GM03348 (cell line): Measurements from ENCODE around the gene FOXO3B.
"Not testable (repeated sequence)": the region's sequence is repeated elsewhere in the genome, so short reads cannot be mapped to it uniquely, and the experiment has no call there.

ENCODE experiments used
- DNase-seq: peaks from one replicate; pipeline ENCODE4 v3.0.0; 2012; ENCODE audit warnings: low spot score

The FOXO3B gene

GRCh38 chr17:18650094-18650493, 32.0 kb downstream of the FOXO3B start:
- DNase-seq = not testable (repeated sequence)

- DNase-seq = not testable (repeated sequence)
These were observed 37.8 kb downstream of the FOXO3B start, which contains the start of gene TBC1D28 for GRCh38 chr17:18644291-18644690. Gene TBC1D28, minus strand, starts transcription at chr17:18644391. Its CDS starts 3,039 bp downstream, at chr17:18641352.

GRCh38 chr17:18643124-18643523, 39.0 kb downstream of the FOXO3B start:
- not testable (repeated sequence) for DNase-seq

GRCh38 chr17:18638357-18638756, 43.8 kb downstream of the FOXO3B start:
- not testable (repeated sequence) for DNase-seq

GRCh38 chr17:18636237-18636636, 45.9 kb downstream of the FOXO3B start:
- DNase-seq = not testable (repeated sequence)

GRCh38 chr17:18635773-18636172, 46.3 kb downstream of the FOXO3B start:
- DNase-seq = not testable (repeated sequence)

GRCh38 chr17:18634550-18635263, 47.4 kb downstream of the FOXO3B start:
- DNase-seq = not testable (repeated sequence)
